ENCODE data around the gene CD22. TPM values are rescaled to one million over a fixed set of nuclear protein-coding genes. Genes with fewer than 3 reads are reported as not detected.

The CD22 gene
- total and polyA plus RNA-seq, 10 of the 15 experiments (the other 5 are each of a cell fraction or from before 2014, with no cell fraction given), result 23.0 to 344 (median 181) TPM

DNA sequence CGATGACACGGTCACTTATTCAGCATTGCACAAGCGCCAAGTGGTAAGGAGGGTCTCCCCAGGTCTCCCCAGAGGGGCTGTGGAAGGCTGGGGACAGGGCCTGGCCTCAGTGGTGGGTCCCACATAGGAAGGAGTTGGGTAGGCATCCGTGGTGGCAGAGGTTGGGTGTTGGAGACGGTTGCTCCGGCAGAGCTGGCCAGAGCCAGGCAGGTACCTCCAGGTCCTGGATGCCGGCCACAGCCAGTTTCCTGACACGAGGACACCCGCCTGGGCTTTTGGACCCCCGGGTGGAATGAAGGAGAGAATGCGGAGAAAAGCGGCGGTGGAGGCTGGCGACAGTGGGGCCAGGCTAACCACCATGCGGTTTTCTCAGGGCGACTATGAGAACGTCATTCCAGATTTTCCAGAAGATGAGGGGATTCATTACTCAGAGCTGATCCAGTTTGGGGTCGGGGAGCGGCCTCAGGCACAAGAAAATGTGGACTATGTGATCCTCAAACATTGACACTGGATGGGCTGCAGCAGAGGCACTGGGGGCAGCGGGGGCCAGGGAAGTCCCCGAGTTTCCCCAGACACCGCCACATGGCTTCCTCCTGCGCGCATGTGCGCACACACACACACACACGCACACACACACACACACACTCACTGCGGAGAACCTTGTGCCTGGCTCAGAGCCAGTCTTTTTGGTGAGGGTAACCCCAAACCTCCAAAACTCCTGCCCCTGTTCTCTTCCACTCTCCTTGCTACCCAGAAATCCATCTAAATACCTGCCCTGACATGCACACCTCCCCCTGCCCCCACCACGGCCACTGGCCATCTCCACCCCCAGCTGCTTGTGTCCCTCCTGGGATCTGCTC lies 17.4 kb downstream of the CD22 start (continued):
- TF ChIP-seq, protein P1, sequence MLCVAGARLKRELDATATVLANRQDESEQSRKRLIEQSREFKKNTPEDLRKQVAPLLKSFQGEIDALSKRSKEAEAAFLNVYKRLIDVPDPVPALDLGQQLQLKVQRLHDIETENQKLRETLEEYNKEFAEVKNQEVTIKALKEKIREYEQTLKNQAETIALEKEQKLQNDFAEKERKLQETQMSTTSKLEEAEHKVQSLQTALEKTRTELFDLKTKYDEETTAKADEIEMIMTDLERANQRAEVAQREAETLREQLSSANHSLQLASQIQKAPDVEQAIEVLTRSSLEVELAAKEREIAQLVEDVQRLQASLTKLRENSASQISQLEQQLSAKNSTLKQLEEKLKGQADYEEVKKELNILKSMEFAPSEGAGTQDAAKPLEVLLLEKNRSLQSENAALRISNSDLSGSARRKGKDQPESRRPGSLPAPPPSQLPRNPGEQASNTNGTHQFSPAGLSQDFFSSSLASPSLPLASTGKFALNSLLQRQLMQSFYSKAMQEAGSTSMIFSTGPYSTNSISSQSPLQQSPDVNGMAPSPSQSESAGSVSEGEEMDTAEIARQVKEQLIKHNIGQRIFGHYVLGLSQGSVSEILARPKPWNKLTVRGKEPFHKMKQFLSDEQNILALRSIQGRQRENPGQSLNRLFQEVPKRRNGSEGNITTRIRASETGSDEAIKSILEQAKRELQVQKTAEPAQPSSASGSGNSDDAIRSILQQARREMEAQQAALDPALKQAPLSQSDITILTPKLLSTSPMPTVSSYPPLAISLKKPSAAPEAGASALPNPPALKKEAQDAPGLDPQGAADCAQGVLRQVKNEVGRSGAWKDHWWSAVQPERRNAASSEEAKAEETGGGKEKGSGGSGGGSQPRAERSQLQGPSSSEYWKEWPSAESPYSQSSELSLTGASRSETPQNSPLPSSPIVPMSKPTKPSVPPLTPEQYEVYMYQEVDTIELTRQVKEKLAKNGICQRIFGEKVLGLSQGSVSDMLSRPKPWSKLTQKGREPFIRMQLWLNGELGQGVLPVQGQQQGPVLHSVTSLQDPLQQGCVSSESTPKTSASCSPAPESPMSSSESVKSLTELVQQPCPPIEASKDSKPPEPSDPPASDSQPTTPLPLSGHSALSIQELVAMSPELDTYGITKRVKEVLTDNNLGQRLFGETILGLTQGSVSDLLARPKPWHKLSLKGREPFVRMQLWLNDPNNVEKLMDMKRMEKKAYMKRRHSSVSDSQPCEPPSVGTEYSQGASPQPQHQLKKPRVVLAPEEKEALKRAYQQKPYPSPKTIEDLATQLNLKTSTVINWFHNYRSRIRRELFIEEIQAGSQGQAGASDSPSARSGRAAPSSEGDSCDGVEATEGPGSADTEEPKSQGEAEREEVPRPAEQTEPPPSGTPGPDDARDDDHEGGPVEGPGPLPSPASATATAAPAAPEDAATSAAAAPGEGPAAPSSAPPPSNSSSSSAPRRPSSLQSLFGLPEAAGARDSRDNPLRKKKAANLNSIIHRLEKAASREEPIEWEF (IDR thresholded peaks at IDR 0.05; ENCODE audit: insufficient replicate concordance, low read depth, low read length), result no peak
- TF ChIP-seq FOXM1 (IDR thresholded peaks at IDR 0.05; ENCODE audit: low read depth, low read length), result no peak
- TF ChIP-seq ZZZ3 (IDR thresholded peaks at IDR 0.05; ENCODE audit: control insufficient read depth, insufficient read length, low read depth), result no peak
- TF ChIP-seq, protein P2, sequence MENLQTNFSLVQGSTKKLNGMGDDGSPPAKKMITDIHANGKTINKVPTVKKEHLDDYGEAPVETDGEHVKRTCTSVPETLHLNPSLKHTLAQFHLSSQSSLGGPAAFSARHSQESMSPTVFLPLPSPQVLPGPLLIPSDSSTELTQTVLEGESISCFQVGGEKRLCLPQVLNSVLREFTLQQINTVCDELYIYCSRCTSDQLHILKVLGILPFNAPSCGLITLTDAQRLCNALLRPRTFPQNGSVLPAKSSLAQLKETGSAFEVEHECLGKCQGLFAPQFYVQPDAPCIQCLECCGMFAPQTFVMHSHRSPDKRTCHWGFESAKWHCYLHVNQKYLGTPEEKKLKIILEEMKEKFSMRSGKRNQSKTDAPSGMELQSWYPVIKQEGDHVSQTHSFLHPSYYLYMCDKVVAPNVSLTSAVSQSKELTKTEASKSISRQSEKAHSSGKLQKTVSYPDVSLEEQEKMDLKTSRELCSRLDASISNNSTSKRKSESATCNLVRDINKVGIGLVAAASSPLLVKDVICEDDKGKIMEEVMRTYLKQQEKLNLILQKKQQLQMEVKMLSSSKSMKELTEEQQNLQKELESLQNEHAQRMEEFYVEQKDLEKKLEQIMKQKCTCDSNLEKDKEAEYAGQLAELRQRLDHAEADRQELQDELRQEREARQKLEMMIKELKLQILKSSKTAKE (IDR thresholded peaks at IDR 0.05; ENCODE audit: low read depth, poor library complexity, severe bottlenecking), result peak; percentile 92
- TF ChIP-seq CHD4 (IDR thresholded peaks at IDR 0.05), result no peak
- peak; percentile 69 for TF ChIP-seq RAD51 (IDR thresholded peaks at IDR 0.05)
- TF ChIP-seq BRCA1 (IDR thresholded peaks at IDR 0.05; ENCODE audit: low read depth, low read length), result no peak
- TF ChIP-seq FOXK2 (IDR thresholded peaks at IDR 0.05), result no peak
- TF ChIP-seq NR2C1 (IDR thresholded peaks at IDR 0.05), result no peak
- TF ChIP-seq, protein P3, sequence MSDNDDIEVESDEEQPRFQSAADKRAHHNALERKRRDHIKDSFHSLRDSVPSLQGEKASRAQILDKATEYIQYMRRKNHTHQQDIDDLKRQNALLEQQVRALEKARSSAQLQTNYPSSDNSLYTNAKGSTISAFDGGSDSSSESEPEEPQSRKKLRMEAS (IDR thresholded peaks at IDR 0.05; ENCODE audit: low read depth, low read length), result peak; percentile 76
- TF ChIP-seq EP300 (IDR thresholded peaks at IDR 0.05; ENCODE audit: borderline replicate concordance in 1 of 2, control insufficient read depth in 1 of 2, low read depth in 2 of 2, low read length in 2 of 2), result peak; percentile 66 to 74
- peak; percentile 71 for TF ChIP-seq BMI1 (IDR thresholded peaks at IDR 0.05; ENCODE audit: borderline replicate concordance)
- TF ChIP-seq SUPT20H (IDR thresholded peaks at IDR 0.05; ENCODE audit: borderline replicate concordance, control insufficient read depth, low read depth, low read length), result no peak
- peak; percentile 81; the same call in 1 of the 2 replicates for TF ChIP-seq PAX5 (IDR thresholded peaks at IDR 0.05; ENCODE audit: borderline replicate concordance, low read depth, low read length)
- TF ChIP-seq, protein P4, sequence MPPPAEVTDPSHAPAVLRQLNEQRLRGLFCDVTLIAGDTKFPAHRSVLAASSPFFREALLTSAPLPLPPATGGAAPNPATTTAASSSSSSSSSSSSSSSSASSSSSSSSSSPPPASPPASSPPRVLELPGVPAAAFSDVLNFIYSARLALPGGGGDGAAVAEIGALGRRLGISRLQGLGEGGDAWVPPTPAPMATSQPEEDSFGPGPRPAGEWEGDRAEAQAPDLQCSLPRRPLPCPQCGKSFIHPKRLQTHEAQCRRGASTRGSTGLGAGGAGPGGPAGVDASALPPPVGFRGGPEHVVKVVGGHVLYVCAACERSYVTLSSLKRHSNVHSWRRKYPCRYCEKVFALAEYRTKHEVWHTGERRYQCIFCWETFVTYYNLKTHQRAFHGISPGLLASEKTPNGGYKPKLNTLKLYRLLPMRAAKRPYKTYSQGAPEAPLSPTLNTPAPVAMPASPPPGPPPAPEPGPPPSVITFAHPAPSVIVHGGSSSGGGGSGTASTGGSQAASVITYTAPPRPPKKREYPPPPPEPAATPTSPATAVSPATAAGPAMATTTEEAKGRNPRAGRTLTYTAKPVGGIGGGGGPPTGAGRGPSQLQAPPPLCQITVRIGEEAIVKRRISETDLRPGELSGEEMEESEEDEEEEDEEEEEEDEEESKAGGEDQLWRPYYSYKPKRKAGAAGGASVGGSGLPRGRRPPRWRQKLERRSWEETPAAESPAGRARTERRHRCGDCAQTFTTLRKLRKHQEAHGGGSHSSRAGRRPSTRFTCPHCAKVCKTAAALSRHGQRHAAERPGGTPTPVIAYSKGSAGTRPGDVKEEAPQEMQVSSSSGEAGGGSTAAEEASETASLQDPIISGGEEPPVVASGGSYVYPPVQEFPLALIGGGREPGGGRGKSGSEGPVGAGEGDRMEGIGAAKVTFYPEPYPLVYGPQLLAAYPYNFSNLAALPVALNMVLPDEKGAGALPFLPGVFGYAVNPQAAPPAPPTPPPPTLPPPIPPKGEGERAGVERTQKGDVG (CRISPR knock-in tag; IDR thresholded peaks at IDR 0.05), result peak; percentile 8; the same call in 1 of the 2 replicates
- no peak for TF ChIP-seq TAF1 (IDR thresholded peaks at IDR 0.05; ENCODE audit: borderline replicate concordance, low read depth, low read length)
- no peak for TF ChIP-seq STAT3 (IDR thresholded peaks at IDR 0.05; ENCODE audit: low read depth, low read length)
- 0 out of 2 replicates have a peak, but pooled peaks have one; percentile 22 for TF ChIP-seq SMARCA5 (IDR thresholded peaks at IDR 0.05)
